Eye (tissue), 1 donor: Measurements from ENCODE around the gene PRXL2A.
"Not testable (repeated sequence)": the region's sequence is repeated elsewhere in the genome, so short reads cannot be mapped to it uniquely, and the experiment has no call there.

ENCODE experiments used
- DNase-seq: peaks from one replicate; pipeline ENCODE4 v3.0.0-alpha.2; 2015

PRXL2A gene

DNA sequence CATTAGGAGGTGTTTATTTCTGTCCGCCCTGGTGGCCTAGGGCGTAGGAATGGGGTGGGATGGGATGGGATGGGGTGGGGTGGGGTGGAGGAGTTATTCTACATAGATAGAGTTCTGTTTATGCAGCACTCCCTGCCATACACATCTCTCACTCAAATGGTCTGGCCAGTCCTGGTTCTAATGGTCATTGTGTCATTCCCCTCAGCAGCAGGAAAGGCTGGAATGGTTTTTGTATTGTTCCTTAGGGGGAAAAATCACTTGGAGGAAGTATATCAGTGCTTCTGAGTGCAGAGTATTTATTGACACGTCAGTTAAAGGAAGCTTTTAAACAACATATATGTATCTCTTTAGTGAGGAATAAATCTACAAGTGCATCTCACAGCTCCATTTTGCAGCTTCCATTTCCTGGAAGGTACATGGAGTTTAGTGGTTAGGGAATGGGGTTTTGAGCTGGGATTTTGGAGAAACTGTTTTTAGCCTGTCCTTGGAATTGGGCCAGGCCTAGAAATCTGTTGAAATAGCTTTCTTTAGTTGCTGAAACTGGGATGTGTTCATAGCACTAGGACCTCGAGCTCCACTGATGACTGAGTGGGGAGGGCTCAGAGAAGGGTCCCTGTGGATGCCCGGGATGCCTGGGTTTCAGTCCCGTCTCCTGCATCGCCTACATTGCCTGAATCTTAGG, 54.1 kb downstream of the PRXL2A start:
- DNase-seq = peak; percentile 46

DNA sequence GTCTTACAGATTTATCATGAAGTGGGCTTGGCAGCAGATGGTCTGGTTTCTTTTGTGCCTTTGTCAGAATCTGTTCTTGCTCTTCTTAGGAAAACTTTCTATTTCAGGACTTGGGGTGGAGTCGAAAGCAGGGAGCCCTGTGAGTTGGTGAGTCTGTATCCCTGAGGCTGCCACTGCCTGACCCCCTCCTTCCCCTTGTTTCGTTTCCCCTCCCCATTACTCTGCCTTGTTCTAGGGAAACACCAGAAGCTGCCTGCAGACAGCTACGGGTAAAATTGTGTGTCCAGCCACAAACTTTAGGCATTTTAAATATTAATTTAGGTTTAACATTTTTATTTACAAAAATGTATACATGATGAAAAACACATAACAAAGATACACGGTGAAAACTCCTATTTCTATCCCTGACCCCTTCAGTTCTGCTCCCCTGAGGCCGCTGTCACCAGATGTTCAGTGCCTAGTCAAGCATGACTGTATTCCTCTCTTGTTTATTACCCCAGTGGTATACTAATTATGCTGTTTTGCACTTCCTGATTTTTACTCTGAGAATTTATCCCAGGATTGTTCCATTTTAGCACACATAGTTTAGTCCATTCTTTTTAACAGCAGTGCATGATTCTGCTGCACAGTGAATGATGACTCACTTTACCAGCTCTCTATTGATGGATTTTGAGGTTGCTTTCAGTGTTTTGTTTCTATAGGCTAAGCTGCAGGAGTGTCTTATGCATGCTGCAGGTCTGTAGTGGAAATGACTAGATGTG, 54.8 kb downstream of the PRXL2A start:
- peak; percentile 75 for DNase-seq

DNA sequence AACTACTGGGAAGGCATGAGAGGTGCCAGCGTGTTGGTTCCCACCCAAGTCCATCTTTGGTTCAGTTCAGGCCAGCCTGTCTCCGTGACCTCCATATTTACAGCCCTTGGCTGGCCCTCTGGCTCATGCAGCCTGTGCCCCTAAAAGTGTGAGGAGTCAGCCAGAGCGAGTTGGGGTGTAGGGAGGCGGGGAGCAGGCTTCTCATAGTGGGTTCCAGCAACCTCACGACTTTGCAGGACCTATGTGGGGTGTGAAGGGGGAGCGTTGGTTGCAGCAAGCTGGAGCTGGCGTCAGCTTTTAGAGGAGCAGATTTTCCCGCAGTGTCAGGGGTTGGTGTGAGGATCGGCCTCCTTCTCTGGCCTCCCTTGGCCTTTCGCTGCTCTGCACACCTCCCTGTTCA, 55.5 kb downstream of the PRXL2A start:
- no peak for DNase-seq

DNA sequence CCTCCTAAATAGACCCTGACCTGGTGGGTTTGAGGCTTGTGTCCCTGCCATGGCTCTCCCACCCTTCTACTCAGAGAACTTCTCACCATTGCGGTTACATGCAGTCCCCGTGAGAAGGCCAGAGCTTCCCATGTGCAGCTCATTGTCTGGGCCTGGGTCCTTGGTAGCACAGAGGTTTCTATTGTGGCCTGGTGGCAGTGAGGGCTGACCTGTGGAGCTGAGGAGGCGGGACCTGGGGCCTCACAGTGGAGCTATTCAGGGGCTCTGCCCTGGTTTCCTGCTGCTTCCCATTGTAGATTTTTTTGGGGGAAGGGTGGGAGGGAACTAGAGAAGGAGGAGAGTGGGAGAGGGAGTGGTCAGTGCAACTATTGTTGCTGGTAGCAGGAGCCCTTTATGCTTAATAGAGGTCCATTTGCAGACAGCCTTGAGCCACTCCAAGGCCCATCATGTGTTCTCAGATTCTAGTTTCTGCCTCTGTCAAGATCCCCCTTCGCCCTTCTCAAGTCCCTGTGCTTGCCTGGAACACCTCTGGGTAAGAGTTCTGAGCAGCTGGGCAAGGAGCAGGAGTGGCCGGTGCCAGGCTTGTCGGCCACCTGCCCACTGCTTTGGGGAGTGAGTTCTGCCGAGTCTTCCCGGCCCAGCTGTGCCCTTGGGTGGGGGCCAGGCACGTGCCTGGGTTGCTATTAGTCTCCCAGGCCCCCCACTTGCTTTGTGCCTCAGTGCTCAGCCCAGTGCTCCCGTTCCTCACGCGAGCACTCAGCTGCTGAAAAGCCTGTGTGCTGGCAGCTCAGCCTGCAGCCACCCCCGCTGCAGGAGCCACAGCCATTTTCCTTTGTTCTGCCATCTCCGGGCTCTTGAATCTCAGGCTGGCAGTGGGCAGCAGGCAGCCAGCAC, 56.5 kb downstream of the PRXL2A start:
- DNase-seq = peak; percentile 90

- DNase-seq = no peak
Observed at GRCh38 chr10:80465451-80465835, 57.1 kb downstream of the PRXL2A start.

GRCh38 chr10:80465839-80466590, 57.7 kb downstream of the PRXL2A start:
- DNase-seq = no peak

DNA sequence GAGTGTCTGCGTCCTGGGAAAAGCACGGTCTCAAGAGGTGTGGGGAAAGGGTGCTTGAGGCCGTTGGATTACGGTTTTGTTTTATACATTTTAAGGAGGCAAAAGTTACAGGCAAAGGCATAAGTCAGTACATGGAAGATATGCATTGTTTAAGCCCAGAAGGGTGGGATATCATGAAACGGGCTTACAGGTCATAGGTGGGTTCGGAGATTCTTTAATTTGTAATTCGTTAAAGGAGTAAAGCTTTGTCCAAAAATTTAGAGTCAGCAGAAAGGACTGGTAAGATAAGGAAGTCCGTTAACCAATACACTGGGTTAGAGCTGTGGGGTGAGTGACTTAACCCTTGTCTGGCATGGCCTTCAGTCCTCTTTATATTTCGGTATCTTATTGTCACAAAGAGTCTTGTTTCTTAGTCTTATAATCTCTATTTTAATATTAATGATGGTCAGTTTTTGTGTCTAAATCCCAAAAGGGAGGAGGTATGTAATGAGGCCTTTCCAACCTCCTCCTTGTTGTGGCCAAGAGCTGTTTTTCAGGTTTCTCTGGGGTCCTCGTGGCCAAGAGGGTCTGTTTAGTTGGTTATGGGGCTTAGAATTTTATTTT, 58.5 kb downstream of the PRXL2A start:
- DNase-seq = no peak

GRCh38 chr10:80468002-80468401, 59.7 kb downstream of the PRXL2A start:
- DNase-seq = peak; percentile 75

DNA sequence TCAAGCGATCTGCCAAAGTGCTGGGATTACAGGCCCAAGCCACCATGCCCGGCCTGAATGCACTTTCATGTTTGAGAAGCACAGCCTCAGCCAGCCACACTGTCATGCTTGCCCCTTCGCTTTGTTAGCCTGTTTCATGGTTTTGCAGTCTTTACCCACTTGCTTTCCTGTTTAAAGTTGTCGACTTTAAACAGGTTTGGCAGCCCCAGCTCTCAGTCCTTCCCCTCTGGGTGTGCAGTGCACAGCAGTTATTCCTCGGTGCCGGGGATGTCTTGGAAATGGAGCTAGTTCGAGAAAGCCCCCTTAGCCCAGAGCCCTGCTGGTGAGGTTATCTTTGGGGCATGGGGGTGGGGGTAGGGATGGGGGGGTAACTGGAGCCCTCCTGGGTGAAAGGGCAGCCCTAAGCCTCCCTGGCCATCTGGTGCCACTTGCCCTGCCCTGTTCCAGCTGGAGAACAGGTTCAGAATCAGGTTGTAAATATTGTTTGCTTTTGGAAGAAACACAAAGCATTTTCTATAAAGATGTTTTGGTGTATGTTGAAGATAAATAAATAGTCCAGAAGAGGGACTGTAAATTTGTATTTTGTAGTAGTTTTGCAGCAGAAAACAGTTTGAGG, 60.6 kb downstream of the PRXL2A start:
- DNase-seq = peak; percentile 49

DNA sequence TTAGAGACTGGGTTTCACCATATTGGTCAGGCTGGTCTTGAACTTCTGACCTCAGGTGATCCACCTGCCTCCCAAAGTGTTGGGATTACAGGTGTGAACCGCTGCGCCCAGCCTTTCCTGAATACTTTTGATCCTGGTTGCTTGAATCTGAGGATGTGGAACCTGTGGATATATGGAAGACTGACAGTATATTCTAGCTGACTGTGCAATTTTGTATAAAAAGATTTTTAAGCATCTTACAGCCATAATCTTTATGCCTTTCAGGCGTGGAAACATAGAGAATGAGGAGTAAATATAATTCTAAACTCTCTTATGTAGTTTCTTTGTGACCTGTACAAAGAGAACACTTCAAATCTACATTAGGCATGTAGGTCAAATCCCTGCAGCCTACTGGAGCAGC, 61.9 kb downstream of the PRXL2A start:
- DNase-seq = no peak

GRCh38 chr10:80471001-80471400, 62.6 kb downstream of the PRXL2A start:
- DNase-seq = no peak

GRCh38 chr10:80471715-80472233, 63.4 kb downstream of the PRXL2A start:
- no peak for DNase-seq

GRCh38 chr10:80472234-80473095, 64.1 kb downstream of the PRXL2A start:
- DNase-seq = no peak

- no peak for DNase-seq
Observed at GRCh38 chr10:80473096-80473657, 64.8 kb downstream of the PRXL2A start.

DNA sequence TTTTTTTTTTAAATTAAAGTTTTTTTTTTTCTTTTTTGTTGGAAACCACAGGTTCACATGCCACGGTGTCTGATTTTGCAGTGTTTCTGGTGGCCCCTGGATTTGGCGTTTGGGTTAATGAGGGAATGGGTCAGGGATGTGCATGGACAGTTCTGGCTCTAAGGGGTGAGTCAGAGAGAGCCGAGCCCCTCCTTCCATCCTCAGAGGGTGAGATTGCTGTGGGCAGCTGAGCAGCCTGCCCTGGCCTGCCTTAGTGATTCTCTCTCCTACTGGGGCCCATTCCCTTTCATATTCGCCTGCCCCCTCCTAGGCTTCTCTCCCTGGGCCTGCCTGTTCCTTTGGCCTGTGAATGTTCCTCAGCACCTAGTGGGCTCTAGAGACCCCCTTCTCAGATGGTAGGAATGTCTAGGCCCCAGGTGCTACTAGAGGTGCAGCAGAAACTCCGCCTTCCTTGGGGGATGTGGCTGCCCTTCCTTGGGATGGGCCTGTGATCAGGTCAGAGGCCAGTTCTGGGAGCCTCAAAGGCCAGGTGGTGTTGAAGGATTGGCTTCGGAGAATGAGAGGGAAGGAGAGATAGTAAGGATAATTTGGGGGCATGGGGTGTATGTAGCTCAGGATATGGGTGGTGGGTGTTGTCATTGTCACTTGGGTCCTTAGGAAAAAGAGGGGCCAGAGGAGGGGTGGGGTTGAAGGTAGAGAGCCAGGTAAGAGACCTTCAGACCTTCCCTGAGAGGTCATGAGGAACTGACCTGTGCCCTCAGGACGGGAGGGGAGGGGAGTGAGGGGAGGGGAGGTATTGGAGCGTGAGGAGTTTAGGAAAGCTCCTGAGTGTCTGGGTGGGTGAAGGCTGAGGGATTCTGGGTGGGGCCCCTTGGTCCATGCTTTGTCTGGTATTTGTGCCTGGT, 65.6 kb downstream of the PRXL2A start:
- DNase-seq = no peak

- no peak for DNase-seq
Observed at GRCh38 chr10:80474597-80474910, 66.2 kb downstream of the PRXL2A start.

DNA sequence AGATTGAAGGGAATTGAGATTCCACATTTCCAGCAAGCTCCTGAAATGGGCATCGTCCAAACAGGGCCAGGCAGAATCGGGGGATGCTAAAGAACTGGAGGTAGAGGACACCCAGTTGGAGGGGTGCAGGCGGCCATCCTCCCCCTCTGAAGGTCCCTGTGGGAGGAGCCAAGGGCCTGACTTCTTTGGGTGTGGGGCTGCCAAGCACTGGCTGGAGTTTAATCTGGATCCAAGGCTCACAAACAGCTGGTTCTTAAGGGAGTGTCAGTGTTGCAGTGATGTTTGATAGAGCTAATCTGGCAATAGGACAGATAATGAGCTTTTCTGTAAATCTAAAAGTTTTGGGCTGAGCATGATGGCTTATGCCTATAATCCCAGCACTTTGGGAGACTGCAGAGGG, 66.6 kb downstream of the PRXL2A start:
- no peak for DNase-seq

GRCh38 chr10:80475641-80476040, 67.3 kb downstream of the PRXL2A start:
- not testable (repeated sequence) for DNase-seq

GRCh38 chr10:80476685-80477084, 68.3 kb downstream of the PRXL2A start:
- DNase-seq = no peak
